A673 (cell line): ENCODE results near the gene SPATA21. TPM values are rescaled to one million over a fixed set of nuclear protein-coding genes. Genes with fewer than 3 reads are reported as not detected.

Experiments used
- BruUV-seq: library from RNA; stranded (reverse); fragments of 400-500 nt; replicated peaks from 2 replicates; lab custom pipeline; 2021; lab: Mats Ljungman, UMichigan
- CTCF ChIA-PET: fragments of 300-600 bp; sonication (Branson Sonifier 250); formaldehyde crosslinking; loops from one replicate; lab custom pipeline; 2022; ENCODE audit warnings: antibody characterized with exemption; lab: Charles Lee
- POLR2A ChIA-PET: fragments of 300-600 bp; sonication (Branson Sonifier 250); formaldehyde crosslinking; loops from one replicate; lab custom pipeline; 2022; ENCODE audit warnings: antibody characterized with exemption; ENCODE audit not compliant: low non-redundant PET; lab: Charles Lee
- DNase-seq: peaks from one replicate; pipeline ENCODE4 v3.0.0-alpha.2; 2015; ENCODE audit warnings: low spot score
- H3K27ac ChIP-seq: fragments of 200-600 bp; sonication (generic); 2 replicates; pipeline ENCODE4 v1.5.1; 2016; ENCODE audit warnings: mixed run types, low read depth, mild to moderate bottlenecking, mixed read lengths, antibody characterized with exemption, low read length; ENCODE audit not compliant: poor library complexity, severe bottlenecking
- H3K27me3 ChIP-seq: fragments of 200-600 bp; sonication (generic); replicated peaks from 2 replicates; pipeline ENCODE4 v1.6.1; 2017; ENCODE audit warnings: mixed run types, low read depth, mild to moderate bottlenecking, mixed read lengths, antibody characterized with exemption, low read length; ENCODE audit not compliant: insufficient read depth, poor library complexity
- H3K36me3 ChIP-seq: fragments of 200-600 bp; sonication (generic); 2 replicates; pipeline ENCODE4 v1.6.1; 2016; ENCODE audit warnings: mixed run types, mild to moderate bottlenecking, mixed read lengths, antibody characterized with exemption, low read length; ENCODE audit not compliant: insufficient read depth, poor library complexity, severe bottlenecking
- H3K4me1 ChIP-seq: fragments of 200-600 bp; sonication (generic); 2 replicates; pipeline ENCODE4 v1.6.1; 2017; ENCODE audit warnings: mixed run types, mild to moderate bottlenecking, mixed read lengths, antibody characterized with exemption, low read length; ENCODE audit not compliant: insufficient read depth, poor library complexity, severe bottlenecking
- H3K4me3 ChIP-seq: fragments of 200-600 bp; sonication (generic); 2 replicates; pipeline ENCODE4 v1.5.1; 2016; ENCODE audit warnings: low read depth, mixed run types, mild to moderate bottlenecking, mixed read lengths, low read length; ENCODE audit not compliant: poor library complexity, severe bottlenecking
- H3K9me3 ChIP-seq: fragments of 200-600 bp; sonication (generic); 2 replicates; pipeline ENCODE4 v1.6.1; 2016; ENCODE audit warnings: mixed run types, low read depth, mild to moderate bottlenecking, mixed read lengths, antibody characterized with exemption, low read length; ENCODE audit not compliant: poor library complexity, severe bottlenecking
- CTCF ChIP-seq: fragments of 300-800, 200-600 bp; sonication (generic); conservative IDR thresholded peaks from 2 replicates; pipeline ENCODE4 v1.5.1; 2017; ENCODE audit warnings: low read depth, mild to moderate bottlenecking, antibody characterized with exemption, low read length, moderate library complexity, mixed read lengths
- EZH2 ChIP-seq: fragments of 200-600 bp; sonication (generic); IDR thresholded peaks from 2 replicates; pipeline ENCODE4 v1.6.1; 2017; ENCODE audit warnings: borderline replicate concordance, low read depth, mild to moderate bottlenecking, mixed read lengths, antibody characterized with exemption, low read length; ENCODE audit not compliant: poor library complexity, severe bottlenecking
- intact Hi-C: fragments of 100-400 bp; cut with micrococcal nuclease; formaldehyde crosslinking; loops from one replicate; pipeline ENCODE4 v1.10.0; 2022; ENCODE audit not compliant: unreplicated experiment
- total RNA-seq: library from RNA; stranded (reverse); gene quantifications from 2 replicates; pipeline ENCODE4 v1.2.3, GENCODE V29; 2021

The SPATA21 gene
- total RNA-seq, 1 experiment from 2014 or later = not detected

DNA sequence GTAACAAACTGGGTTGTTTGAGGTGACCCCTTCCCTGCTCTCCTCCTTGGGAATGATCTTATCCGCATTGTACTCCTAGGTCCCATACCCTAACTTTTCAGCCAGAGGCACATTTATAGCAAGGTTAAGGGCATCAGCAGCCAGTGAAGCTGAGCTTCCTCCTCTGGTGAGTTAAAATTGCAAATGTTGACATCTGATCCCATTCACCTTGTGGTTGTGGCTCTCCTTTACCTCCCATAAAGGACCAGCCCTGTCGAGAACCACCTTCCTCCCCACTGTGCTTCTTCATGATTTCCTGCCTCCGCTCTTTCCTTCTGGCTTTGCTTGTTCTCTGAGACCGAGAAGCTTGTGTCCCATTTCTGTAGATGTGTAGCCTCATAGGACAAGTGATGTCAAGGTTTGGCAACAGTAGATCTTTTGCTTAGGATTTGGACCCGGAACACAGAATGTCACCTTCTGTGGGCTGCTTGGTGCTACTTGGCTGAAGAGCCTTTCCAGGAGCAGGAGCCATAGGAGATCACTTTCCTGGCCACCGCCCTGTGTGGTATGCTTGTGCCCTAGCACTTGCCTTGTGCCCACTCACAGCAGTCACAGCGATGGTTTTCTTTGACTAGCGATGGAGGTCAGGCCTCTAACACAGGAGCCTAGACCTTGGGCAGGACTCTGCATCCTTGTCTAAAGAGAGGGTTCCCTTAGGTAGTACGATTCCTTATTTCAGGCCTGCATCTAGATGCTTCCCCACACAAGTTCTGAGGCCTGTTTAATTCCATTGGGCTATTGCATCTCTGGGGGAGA is 51.4 kb downstream of the SPATA21 start:
- H3K4me1 ChIP-seq = no peaks in the 10 kb centered on the region
- no peaks in the 10 kb centered on the region for H3K27me3 ChIP-seq
- no peak overlapping the region for H3K4me3 ChIP-seq
- intact Hi-C loops = no loop called here
- BruUV-seq = no TSS peak
- H3K27ac ChIP-seq = no peak overlapping the region
- no peaks in the 10 kb centered on the region for H3K36me3 ChIP-seq
- no peak for TF ChIP-seq CTCF
- no peak for TF ChIP-seq EZH2
- POLR2A ChIA-PET = no interaction called here
- CTCF ChIA-PET = no interaction called here
- DNase-seq = no peak
- H3K9me3 ChIP-seq = no peaks in the 10 kb centered on the region

GRCh38 chr1:16383888-16384287 is 53.3 kb downstream of the SPATA21 start:
- DNase-seq = no peak
- CTCF ChIA-PET = no interaction called here
- intact Hi-C loops = no loop called here
- Histone ChIP-seq H3K27ac (no peak overlapping the region), H3K4me1 (no peaks in the 10 kb centered on the region), H3K9me3 (no peaks in the 10 kb centered on the region), H3K36me3 (no peaks in the 10 kb centered on the region), H3K4me3 (no peak overlapping the region), H3K27me3 (no peaks in the 10 kb centered on the region)
- TF ChIP-seq CTCF (no peak), EZH2 (no peak)
- BruUV-seq = no TSS peak
- POLR2A ChIA-PET = no interaction called here

DNA sequence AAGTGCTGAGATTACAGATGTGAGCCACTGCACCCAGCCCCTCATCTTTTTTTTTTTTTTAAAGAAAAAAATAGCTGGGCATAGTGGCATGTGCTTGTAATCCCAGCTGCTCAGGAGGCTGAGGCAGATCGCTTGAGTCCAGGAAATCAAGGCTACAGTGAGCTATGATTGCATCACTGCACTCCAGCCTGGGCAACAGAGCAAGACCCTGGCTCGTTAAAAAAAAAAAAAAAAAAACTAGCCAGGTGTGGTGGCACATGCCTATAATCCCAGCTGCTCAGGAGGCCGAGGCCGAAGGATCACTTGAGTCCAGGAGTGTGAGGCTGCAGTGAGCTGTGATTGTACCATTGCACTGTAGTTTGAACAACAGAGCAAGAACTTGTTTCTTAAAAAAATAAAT is 56.4 kb downstream of the SPATA21 start:
- H3K4me3 ChIP-seq = no peak overlapping the region
- H3K27ac ChIP-seq = no peak overlapping the region
- intact Hi-C loops = no loop called here
- no peaks in the 10 kb centered on the region for H3K9me3 ChIP-seq
- H3K36me3 ChIP-seq = no peaks in the 10 kb centered on the region
- no peaks in the 10 kb centered on the region for H3K27me3 ChIP-seq
- BruUV-seq = no TSS peak
- POLR2A ChIA-PET = interaction anchor here (0.6 to 0.7 kb wide), 4 partner anchors 11 to 624 kb away, joined by 3 to 7 read pairs (median 4); no protein-coding TSS in a partner anchor
- H3K4me1 ChIP-seq = peaks cover 4% of the 10 kb centered on the region
- DNase-seq = no peak
- no peak for TF ChIP-seq CTCF
- no peak for TF ChIP-seq EZH2
- CTCF ChIA-PET = no interaction called here
